Measurements from ENCODE around the gene MAMDC2. TPM values are rescaled to one million over a fixed set of nuclear protein-coding genes. Genes with fewer than 3 reads are reported as not detected.
A peak's percentile ranks its signal among the peaks of the same experiment; 100 is the strongest.

MAMDC2 gene
- total RNA-seq, 1 experiment from 2014 or later, result 1.2 TPM

- DNase-seq (ENCODE audit: low read depth, low spot score), result no peak
- H3K9ac ChIP-seq (ENCODE audit: low read length), result no peak overlapping the region
- intact Hi-C loops (cut with micrococcal nuclease), result no loop called here
- no peaks in the 10 kb centered on the region for H3K9me3 ChIP-seq (ENCODE audit: control insufficient read depth in 1 of 2, insufficient read depth in 1 of 2, low read depth in 1 of 2, low read length in 2 of 2)
- ATAC-seq, result no peak
- ChIA-PET CTCF (interaction anchor here (3.8 kb wide), 1 partner anchor 8 kb away, joined by 17 read pairs; no protein-coding TSS in a partner anchor), POLR2A (no interaction called here), RAD21 (ENCODE audit: low non-redundant PET in 1 of 2, low total read pairs in 2 of 2, uncharacterized antibody in 2 of 2, unreplicated experiment in 2 of 2) (no interaction called here)
- H3K79me2 ChIP-seq (ENCODE audit: insufficient read depth, low read length), result no peaks in the 10 kb centered on the region
- no peaks in the 10 kb centered on the region for H4K20me1 ChIP-seq (ENCODE audit: insufficient read depth)
- no peaks in the 10 kb centered on the region for H3K27me3 ChIP-seq (ENCODE audit: insufficient read depth, low read length)
- H3K9me2 ChIP-seq (ENCODE audit: insufficient read depth), result no peaks in the 10 kb centered on the region
- no peak overlapping the region for H3K27ac ChIP-seq (ENCODE audit: low read depth, low read length)
- H3K4me3 ChIP-seq (replicated peaks in 1 of 2; ENCODE audit: low read depth in 1 of 2, low read length in 2 of 2), result no peak overlapping the region
- peaks cover 2 to 14% of the 10 kb centered on the region in 2 experiments; a peak in 3 of 4 replicates for H3K4me1 ChIP-seq (ENCODE audit: control insufficient read depth in 1 of 2, insufficient read depth in 2 of 2, low read length in 2 of 2)
- H2AFZ ChIP-seq (ENCODE audit: low read depth, low read length, poor library complexity, severe bottlenecking), result no peak overlapping the region
- H3K36me3 ChIP-seq (ENCODE audit: control insufficient read depth in 1 of 2, insufficient read depth in 2 of 2, low read length in 2 of 2), result no peaks in the 10 kb centered on the region
- no TSS peak for BruUV-seq (replicated peaks)
- no peak overlapping the region for H3K4me2 ChIP-seq (ENCODE audit: low read length)
- TF ChIP-seq CBX3 (IDR thresholded peaks at IDR 0.05; ENCODE audit: low read depth), result no peak
- no peak for TF ChIP-seq SP1 (IDR thresholded peaks at IDR 0.05; ENCODE audit: low read depth)
- TF ChIP-seq TCF7L2 (IDR thresholded peaks at IDR 0.05; ENCODE audit: borderline replicate concordance, extremely low read depth, insufficient read depth, insufficient read length), result no peak
- TF ChIP-seq JUND (IDR thresholded peaks at IDR 0.05), result no peak
Measured at GRCh38 chr9:70119786-70120185, 76.1 kb downstream of the MAMDC2 start.

- peak; percentile 44 for TF ChIP-seq RAD21 (IDR thresholded peaks at IDR 0.05; ENCODE audit: low read depth)
- TF ChIP-seq ZFX (IDR thresholded peaks at IDR 0.05), result no peak
- TF ChIP-seq CTCF (IDR thresholded peaks at IDR 0.05 in 2 of 3, conservative IDR thresholded peaks at IDR 0.05 in 1 of 3; ENCODE audit: borderline replicate concordance in 1 of 3, insufficient read depth in 1 of 3, low read depth in 2 of 3, low read length in 2 of 3), result peak in 2 of 3 experiments; percentile 18 to 26; a peak in 3 of 6 replicates
- peak overlapping the region; percentile 27; the same call in 1 of the 2 replicates for H3K4me2 ChIP-seq (ENCODE audit: low read length)
- peaks cover 2 to 14% of the 10 kb centered on the region in 2 experiments; a peak in 3 of 4 replicates for H3K4me1 ChIP-seq (ENCODE audit: control insufficient read depth in 1 of 2, insufficient read depth in 2 of 2, low read length in 2 of 2)
- CTCF ChIA-PET, result interaction anchor here (3.8 kb wide), 1 partner anchor 9 kb away, joined by 17 read pairs; no protein-coding TSS in a partner anchor
- H4K20me1 ChIP-seq (ENCODE audit: insufficient read depth), result no peaks in the 10 kb centered on the region
- no peak overlapping the region for H3K4me3 ChIP-seq (replicated peaks in 1 of 2; ENCODE audit: low read depth in 1 of 2, low read length in 2 of 2)
- POLR2A ChIA-PET, result no interaction called here
- DNase-seq (ENCODE audit: low read depth, low spot score) (no peak), ATAC-seq (peak; percentile 93)
- H3K27ac ChIP-seq (ENCODE audit: low read depth, low read length), result no peak overlapping the region
- BruUV-seq (replicated peaks), result no TSS peak
- no peak overlapping the region for H3K9ac ChIP-seq (ENCODE audit: low read length)
- no peak overlapping the region for H2AFZ ChIP-seq (ENCODE audit: low read depth, low read length, poor library complexity, severe bottlenecking)
- H3K9me2 ChIP-seq (ENCODE audit: insufficient read depth), result no peaks in the 10 kb centered on the region
- no peaks in the 10 kb centered on the region for H3K9me3 ChIP-seq (ENCODE audit: control insufficient read depth in 1 of 2, insufficient read depth in 1 of 2, low read depth in 1 of 2, low read length in 2 of 2)
- H3K79me2 ChIP-seq (ENCODE audit: insufficient read depth, low read length), result no peaks in the 10 kb centered on the region
- RAD21 ChIA-PET (ENCODE audit: low non-redundant PET in 1 of 2, low total read pairs in 2 of 2, uncharacterized antibody in 2 of 2, unreplicated experiment in 2 of 2), result no interaction called here
- H3K36me3 ChIP-seq (ENCODE audit: control insufficient read depth in 1 of 2, insufficient read depth in 2 of 2, low read length in 2 of 2), result no peaks in the 10 kb centered on the region
- intact Hi-C loops (cut with micrococcal nuclease), result no loop called here
- no peaks in the 10 kb centered on the region for H3K27me3 ChIP-seq (ENCODE audit: insufficient read depth, low read length)
Measured at GRCh38 chr9:70120834-70121510, 77.3 kb downstream of the MAMDC2 start.

Measured in HCT116 (cell line).